PC-9 (cell line): ENCODE measurements around the gene SORBS2.
"Not testable (repeated sequence)": the region's sequence is repeated elsewhere in the genome, so short reads cannot be mapped to it uniquely, and the experiment has no call there.

Source experiments
- EZH2 ChIP-seq: fragments of 200-600 bp; sonication (generic); IDR thresholded peaks from 2 replicates; pipeline ENCODE4 v1.8.0; 2017; ENCODE audit warnings: antibody characterized with exemption, low read depth
- TF ChIP-seq, protein P1 (sequence below): fragments of 200-600 bp; sonication (generic); conservative IDR thresholded peaks from 2 replicates; pipeline ENCODE4 v1.6.1; 2017; ENCODE audit warnings: mixed run types, antibody characterized with exemption, mild to moderate bottlenecking, moderate library complexity

DNA sequence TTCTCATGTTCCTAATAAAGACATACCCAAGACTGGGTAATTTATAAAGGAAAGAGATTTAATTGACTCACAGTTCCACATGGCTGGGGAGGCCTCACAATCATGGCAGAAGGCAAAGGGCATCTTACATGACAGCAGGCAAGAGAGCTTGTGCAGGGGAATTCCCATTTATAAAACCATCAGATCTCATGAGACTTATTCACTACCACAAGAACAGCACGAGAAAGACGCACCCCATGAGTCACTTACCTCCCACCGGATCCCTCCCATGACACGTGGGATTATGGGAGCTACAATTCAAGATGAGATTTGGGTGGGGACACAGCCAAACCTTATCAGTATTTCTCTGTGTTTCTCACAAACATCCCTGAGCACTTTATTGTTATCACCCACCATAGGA, 104.4 kb downstream of the SORBS2 start:
- TF ChIP-seq, protein P1, sequence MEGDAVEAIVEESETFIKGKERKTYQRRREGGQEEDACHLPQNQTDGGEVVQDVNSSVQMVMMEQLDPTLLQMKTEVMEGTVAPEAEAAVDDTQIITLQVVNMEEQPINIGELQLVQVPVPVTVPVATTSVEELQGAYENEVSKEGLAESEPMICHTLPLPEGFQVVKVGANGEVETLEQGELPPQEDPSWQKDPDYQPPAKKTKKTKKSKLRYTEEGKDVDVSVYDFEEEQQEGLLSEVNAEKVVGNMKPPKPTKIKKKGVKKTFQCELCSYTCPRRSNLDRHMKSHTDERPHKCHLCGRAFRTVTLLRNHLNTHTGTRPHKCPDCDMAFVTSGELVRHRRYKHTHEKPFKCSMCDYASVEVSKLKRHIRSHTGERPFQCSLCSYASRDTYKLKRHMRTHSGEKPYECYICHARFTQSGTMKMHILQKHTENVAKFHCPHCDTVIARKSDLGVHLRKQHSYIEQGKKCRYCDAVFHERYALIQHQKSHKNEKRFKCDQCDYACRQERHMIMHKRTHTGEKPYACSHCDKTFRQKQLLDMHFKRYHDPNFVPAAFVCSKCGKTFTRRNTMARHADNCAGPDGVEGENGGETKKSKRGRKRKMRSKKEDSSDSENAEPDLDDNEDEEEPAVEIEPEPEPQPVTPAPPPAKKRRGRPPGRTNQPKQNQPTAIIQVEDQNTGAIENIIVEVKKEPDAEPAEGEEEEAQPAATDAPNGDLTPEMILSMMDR = not testable (repeated sequence)
- not testable (repeated sequence) for TF ChIP-seq EZH2
